RWPE2 (cell line): ENCODE data around the gene ZBTB46.

Source experiments
- ATAC-seq: fragments of 200-7000 bp; cut with Tn5 transposase; 3 replicates; pipeline ENCODE4 v1.9.1; 2021; ENCODE audit warnings: low read depth
- DNase-seq: peaks from one replicate; pipeline ENCODE4 v3.0.0-alpha.2; 2020; ENCODE audit warnings: low spot score
- H3K27ac ChIP-seq: fragments of 450-650 bp; 2 replicates; pipeline ENCODE4 v1.5.1; 2017; ENCODE audit warnings: mild to moderate bottlenecking; ENCODE audit not compliant: poor library complexity, severe bottlenecking
- H3K27me3 ChIP-seq: fragments of 250-450 bp; sonication (Bioruptor Pico); 2 replicates; pipeline ENCODE4 v1.5.1; 2021; ENCODE audit warnings: mild to moderate bottlenecking, moderate library complexity; ENCODE audit not compliant: insufficient read depth, poor library complexity, severe bottlenecking
- H3K36me3 ChIP-seq: fragments of 250-450 bp; sonication (Bioruptor Pico); 2 replicates; pipeline ENCODE4 v1.5.1; 2020; ENCODE audit warnings: low read depth, mild to moderate bottlenecking, moderate library complexity
- H3K4me1 ChIP-seq: fragments of 250-450 bp; sonication (Bioruptor Pico); 2 replicates; pipeline ENCODE4 v1.5.1; 2021; ENCODE audit warnings: mild to moderate bottlenecking, moderate library complexity; ENCODE audit not compliant: insufficient read depth, poor library complexity, severe bottlenecking
- H3K4me3 ChIP-seq: fragments of 250-450 bp; sonication (Bioruptor Pico); 2 replicates; pipeline ENCODE4 v1.5.1; 2021; ENCODE audit warnings: mild to moderate bottlenecking, moderate library complexity; ENCODE audit not compliant: severe bottlenecking
- H3K9me3 ChIP-seq: fragments of 250-450 bp; sonication (Bioruptor Pico); 2 replicates; pipeline ENCODE4 v1.5.1; 2021; ENCODE audit warnings: mild to moderate bottlenecking, moderate library complexity; ENCODE audit not compliant: severe bottlenecking
- CTCF ChIP-seq: fragments of 450-650 bp; IDR thresholded peaks from one replicate; pipeline ENCODE4 v1.5.1; 2017; ENCODE audit warnings: mild to moderate bottlenecking, moderate library complexity; ENCODE audit not compliant: poor library complexity, severe bottlenecking

ZBTB46 gene

DNA sequence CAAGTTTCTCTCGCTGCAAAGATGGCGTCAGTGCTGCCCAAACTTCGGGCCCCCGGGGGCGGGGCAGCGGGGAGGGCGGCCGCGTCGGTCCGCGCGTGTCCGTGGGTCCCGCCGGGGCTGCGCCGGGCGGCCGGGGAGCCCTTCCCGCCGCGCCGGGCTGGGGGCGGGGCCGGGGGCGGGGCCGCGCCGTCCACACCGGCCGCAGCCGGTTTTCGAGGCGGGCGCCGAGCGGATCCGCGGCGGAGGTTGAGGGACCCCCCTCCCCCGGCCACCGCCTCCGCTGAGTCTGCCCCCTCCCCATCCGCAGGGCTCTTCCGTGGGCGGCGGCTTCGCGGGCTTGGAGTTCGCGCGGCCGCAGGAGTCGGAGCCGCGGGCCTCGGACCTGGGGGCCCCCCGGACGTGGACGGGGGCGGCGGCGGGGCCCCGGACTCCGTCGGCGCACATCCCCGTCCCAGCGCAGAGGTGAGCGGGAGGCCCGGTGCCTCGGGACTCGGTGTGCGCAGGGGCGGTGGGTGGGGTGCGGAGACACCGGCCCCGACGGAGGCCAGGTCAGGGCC is 90.9 kb downstream of the ZBTB46 start:
- peaks cover 41% of the 10 kb centered on the region for H3K36me3 ChIP-seq

DNA sequence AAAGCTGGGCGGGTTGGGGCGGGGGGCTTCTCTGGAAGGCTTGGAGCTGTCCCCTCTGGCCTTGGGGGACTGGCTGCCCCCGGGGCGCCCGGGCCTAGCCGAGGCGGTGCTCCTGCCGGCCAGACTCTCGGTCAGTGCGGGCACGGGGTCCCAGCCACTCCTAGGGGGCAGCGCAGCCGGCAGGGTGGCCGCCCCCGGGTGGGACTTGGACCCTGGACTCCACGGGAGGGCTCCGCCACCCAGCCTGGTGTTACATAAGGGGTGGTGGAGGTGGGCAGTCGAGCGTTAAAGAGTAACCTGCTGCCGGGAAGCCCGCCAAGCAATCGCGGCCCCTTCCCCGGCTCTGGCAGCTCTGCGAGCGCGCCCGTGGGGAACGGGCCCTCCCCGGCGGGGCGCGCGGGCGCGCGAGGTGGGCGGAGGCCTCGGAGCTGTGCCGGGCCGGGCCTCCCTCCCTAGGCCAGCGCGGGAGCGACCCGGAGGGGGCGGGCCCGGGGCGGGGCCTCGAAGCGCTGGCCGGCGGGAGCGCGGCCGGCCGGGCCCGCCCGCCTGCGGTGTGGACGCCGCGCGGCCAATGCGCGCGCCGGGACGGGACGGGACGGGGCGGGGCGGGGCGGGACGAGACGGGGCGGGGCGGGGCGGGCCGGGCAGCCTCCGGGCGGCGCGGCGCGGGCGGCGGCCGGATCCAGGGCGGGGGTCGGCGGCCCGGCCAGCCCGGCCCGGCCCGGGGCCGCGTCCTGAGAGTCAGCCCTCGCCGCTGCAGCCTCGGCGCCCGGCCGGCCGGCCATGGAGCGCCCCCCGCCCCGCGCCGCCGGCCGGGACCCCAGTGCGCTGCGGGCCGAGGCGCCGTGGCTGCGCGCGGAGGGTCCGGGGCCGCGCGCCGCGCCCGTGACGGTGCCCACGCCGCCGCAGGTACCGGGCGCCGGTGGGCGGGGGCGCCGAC is 91.7 kb downstream of the ZBTB46 start, which contains the start of gene SLC2A4RG:
SLC2A4RG (plus strand) TSS at position 647 of the 940 bp plus-strand sequence; CDS start at position 784, 137 bp downstream.
- DNase-seq, result peak; percentile 89
- H3K4me1 ChIP-seq, result peaks cover 4% of the 10 kb centered on the region
- H3K27me3 ChIP-seq, result no peaks in the 10 kb centered on the region
- no peaks in the 10 kb centered on the region for H3K9me3 ChIP-seq
- peak; percentile 56 for ATAC-seq
- TF ChIP-seq CTCF, result no peak
- peak within 1 kb of the TSS; percentile 96 for H3K27ac ChIP-seq
- H3K4me3 ChIP-seq, result peak within 1 kb of the TSS; percentile 79
- H3K36me3 ChIP-seq, result peaks cover 43% of the 10 kb centered on the region

More for the DNA sequence above, 90.9 kb downstream of the ZBTB46 start:
- H3K4me3 ChIP-seq, result peak overlapping the region; percentile 79
- H3K27me3 ChIP-seq, result no peaks in the 10 kb centered on the region
- peak overlapping the region; percentile 96 for H3K27ac ChIP-seq
- no peaks in the 10 kb centered on the region for H3K9me3 ChIP-seq
- DNase-seq (peak; percentile 86), ATAC-seq (peak; percentile 1)
- H3K4me1 ChIP-seq, result peaks cover 4% of the 10 kb centered on the region
- TF ChIP-seq CTCF, result no peak

GRCh38 chr20:63738687-63739129 is 92.4 kb downstream of the ZBTB46 start:
- Histone ChIP-seq H3K4me1 (peaks cover 4% of the 10 kb centered on the region), H3K4me3 (no peak overlapping the region), H3K27ac (peak overlapping the region; percentile 96), H3K27me3 (no peaks in the 10 kb centered on the region), H3K36me3 (peaks cover 42% of the 10 kb centered on the region), H3K9me3 (no peaks in the 10 kb centered on the region)
- ATAC-seq (no peak), DNase-seq (no peak)
- TF ChIP-seq CTCF, result no peak

- TF ChIP-seq CTCF, result no peak
- no peaks in the 10 kb centered on the region for H3K27me3 ChIP-seq
- DNase-seq (peak; percentile 89), ATAC-seq (no peak)
- H3K4me1 ChIP-seq, result peaks cover 4% of the 10 kb centered on the region
- peaks cover 41% of the 10 kb centered on the region for H3K36me3 ChIP-seq
- no peak overlapping the region for H3K27ac ChIP-seq
- no peak overlapping the region for H3K4me3 ChIP-seq
- no peaks in the 10 kb centered on the region for H3K9me3 ChIP-seq
Observed at GRCh38 chr20:63737945-63738686, 92.9 kb downstream of the ZBTB46 start.
